Measurements from ENCODE around the gene KRT13. TPM values are rescaled to one million over a fixed set of nuclear protein-coding genes. Genes with fewer than 3 reads are reported as not detected.

The KRT13 gene
- total RNA-seq, 2 donors from 2014 or later, result not detected

DNA sequence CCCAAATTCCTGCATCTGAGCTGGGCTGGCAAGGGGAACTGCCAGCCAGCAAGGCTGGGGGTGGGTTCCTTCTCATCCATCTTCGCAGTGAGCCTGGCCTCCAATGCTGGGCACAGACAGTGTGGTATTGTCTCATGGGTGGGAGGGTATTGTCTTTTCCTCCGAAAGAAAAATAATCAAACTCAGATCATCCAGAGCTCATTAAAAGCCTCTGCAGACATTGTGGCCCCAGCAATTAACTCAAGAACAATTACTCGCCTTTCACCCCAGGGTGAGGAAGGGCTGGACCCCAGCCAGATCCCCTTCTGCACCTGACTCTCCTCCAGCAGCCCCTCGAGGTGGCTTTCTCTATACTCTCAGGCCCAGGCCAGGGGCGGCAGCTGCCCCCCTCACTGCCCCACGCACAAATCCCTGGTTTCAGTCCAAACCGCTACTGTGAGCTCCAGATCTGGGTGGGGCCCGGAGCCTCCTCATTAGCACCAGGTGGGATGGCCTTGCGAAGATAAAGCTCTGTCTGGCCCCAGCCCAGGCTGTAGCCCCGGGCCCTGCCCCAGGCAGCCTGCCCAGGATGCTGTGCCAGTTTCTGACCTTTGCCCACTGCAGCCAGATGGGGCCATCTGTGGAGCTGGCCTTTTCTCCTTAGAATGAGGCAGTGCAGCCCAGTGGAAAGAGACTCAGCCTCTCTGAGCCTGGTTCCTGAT lies 15.6 kb upstream of the KRT13 start:
- no peaks in the 10 kb centered on the region for H3K36me3 Mint-ChIP-seq (ENCODE audit: low read depth)
- H3K27ac Mint-ChIP-seq, result no peak overlapping the region
- peaks cover 6% of the 10 kb centered on the region for H3K4me1 Mint-ChIP-seq
- peaks cover 20% of the 10 kb centered on the region for H3K27me3 Mint-ChIP-seq
- H3K9me3 ChIP-seq (ENCODE audit: control insufficient read depth, low read length, poor library complexity, severe bottlenecking), result no peaks in the 10 kb centered on the region
- DNase-seq (no peak), ATAC-seq (no peak)
- H3K4me3 Mint-ChIP-seq, result no peak overlapping the region

DNA sequence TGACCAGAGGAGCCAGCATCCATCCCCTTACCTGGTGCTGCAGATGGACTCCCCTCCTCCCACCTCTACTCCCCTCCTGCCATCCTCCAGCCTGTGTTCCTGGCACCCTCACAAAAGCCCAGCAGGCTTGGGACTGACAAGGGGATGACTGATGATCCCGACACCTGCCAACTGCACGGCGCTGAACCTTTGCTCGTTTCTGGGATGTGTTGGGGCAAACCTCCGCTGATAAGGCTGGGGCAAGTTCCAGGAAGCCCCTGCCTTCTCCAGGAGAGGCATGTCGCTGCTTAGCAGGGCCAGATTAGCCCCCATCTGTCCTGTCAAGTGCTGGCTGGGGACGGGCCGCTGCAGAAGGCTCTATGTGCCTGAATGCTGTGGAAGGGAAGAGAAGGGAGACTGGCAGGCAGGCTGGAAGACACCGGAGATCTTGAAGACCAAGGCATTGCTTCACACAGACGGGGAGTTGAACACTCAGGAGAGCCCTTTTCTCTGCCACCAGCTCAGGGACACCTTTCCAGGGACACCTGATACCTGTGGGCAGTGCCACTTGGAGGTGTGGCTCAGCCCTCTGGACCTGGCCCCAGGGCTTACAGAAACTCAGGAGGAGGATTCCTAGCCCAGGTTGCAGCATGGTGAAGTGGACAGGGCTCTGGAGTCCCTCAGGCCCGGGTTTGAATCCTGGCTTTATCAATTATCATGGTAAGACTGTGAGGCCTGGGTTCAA lies 14.3 kb upstream of the KRT13 start:
- H3K36me3 Mint-ChIP-seq (ENCODE audit: low read depth), result no peaks in the 10 kb centered on the region
- no peak overlapping the region for H3K27ac Mint-ChIP-seq
- peaks cover 6% of the 10 kb centered on the region for H3K4me1 Mint-ChIP-seq
- H3K9me3 ChIP-seq (ENCODE audit: control insufficient read depth, low read length, poor library complexity, severe bottlenecking), result no peaks in the 10 kb centered on the region
- DNase-seq, result no peak
- no peak overlapping the region for H3K4me3 Mint-ChIP-seq
- no peak for ATAC-seq
- H3K27me3 Mint-ChIP-seq, result peaks cover 15% of the 10 kb centered on the region

DNA sequence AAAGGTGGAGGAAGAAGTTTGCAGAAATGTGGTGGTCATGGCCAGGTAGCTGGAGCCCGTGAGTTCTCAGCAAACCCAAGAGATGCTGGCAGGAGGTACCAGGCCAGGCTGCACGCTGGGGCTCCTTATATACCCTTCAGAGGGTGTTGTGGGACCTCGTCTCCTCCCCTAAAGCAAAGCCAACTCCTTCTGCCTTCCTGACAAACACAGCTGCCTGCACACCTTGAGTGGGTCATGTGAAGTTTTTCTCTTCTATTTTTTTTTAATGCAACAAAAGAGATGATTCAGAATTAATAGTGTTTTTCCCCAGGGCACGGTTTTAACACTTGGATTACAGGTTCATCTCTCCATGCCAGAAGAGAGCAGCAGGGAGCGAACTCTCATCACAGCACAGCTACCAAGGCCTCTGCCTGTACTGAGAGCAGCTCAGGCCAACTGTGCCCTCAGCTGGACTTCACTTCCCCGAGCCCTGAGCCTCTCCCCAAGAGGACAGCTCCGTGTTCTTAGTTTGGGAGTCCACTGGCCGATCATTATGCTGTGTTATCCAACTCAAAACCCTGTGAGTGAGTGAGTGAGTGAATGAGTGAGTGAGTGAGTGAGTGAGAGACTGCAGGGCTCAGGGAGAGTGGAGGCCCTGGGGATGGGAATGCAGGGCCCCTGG lies 13.5 kb upstream of the KRT13 start, which contains the start of gene KRT15:
KRT15 (minus strand) TSS at position 102 of the 661 bp plus-strand sequence; CDS start at position 39, 63 bp downstream.
- H3K9me3 ChIP-seq (ENCODE audit: control insufficient read depth, low read length, poor library complexity, severe bottlenecking), result no peaks in the 10 kb centered on the region
- no peak for DNase-seq
- ATAC-seq, result no peak
- Mint-ChIP-seq H3K27ac (no peak within 1 kb of the TSS), H3K4me1 (peaks cover 6% of the 10 kb centered on the region), H3K4me3 (no peak within 1 kb of the TSS), H3K36me3 (ENCODE audit: low read depth) (no peaks in the 10 kb centered on the region), H3K27me3 (peaks cover 15% of the 10 kb centered on the region)

DNA sequence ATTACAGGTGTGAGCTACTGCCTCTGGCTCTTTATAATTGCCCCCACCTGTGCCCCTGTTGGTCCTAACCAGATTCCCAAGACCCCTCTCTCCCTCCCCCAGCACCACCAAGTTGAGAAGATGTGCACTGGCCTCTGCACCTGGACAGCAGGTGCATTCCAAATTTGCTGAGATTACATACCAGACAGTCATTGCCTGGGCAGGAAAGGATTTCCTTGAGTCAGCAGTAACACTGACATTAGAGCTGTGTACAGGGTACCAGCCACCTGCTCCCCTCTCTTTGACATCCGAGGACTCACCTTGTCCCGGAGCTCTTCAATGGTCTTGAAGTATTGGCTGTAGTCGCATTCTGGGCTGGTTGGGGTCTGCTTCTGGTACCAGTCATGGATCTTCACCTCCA lies 12.6 kb upstream of the KRT13 start:
- no peaks in the 10 kb centered on the region for H3K9me3 ChIP-seq (ENCODE audit: control insufficient read depth, low read length, poor library complexity, severe bottlenecking)
- Mint-ChIP-seq H3K27ac (no peak overlapping the region), H3K4me3 (no peak overlapping the region), H3K27me3 (peaks cover 15% of the 10 kb centered on the region), H3K4me1 (peaks cover 6% of the 10 kb centered on the region), H3K36me3 (ENCODE audit: low read depth) (no peaks in the 10 kb centered on the region)
- ATAC-seq (no peak), DNase-seq (no peak)

DNA sequence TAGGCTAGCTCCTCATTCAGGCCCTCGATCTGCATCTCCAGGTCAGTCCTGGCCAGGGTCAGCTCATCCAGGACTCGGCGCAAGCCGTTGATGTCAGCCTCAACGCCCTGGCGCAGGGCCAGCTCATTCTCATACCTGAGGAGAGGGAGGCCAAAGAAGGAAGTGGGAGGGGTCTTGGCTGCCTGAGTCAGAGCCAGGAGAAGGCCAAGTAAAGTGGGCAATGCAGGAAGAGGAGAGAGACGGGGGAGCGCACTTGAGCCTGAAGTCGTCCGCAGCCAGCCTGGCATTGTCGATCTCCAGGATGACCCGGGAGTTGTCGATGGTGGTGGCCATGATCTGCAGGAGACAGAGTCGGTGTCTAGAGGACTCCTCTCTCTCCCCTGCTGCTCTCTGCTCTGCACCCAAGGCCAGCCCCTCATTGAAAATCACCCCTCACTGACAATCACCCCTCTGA lies 11.4 kb upstream of the KRT13 start:
- H3K27me3 Mint-ChIP-seq, result peaks cover 22% of the 10 kb centered on the region
- no peak for ATAC-seq
- DNase-seq, result no peak
- H3K4me3 Mint-ChIP-seq, result no peak overlapping the region
- H3K4me1 Mint-ChIP-seq, result peaks cover 10% of the 10 kb centered on the region
- H3K9me3 ChIP-seq (ENCODE audit: control insufficient read depth, low read length, poor library complexity, severe bottlenecking), result no peaks in the 10 kb centered on the region
- H3K27ac Mint-ChIP-seq, result no peak overlapping the region
- no peaks in the 10 kb centered on the region for H3K36me3 Mint-ChIP-seq (ENCODE audit: low read depth)

DNA sequence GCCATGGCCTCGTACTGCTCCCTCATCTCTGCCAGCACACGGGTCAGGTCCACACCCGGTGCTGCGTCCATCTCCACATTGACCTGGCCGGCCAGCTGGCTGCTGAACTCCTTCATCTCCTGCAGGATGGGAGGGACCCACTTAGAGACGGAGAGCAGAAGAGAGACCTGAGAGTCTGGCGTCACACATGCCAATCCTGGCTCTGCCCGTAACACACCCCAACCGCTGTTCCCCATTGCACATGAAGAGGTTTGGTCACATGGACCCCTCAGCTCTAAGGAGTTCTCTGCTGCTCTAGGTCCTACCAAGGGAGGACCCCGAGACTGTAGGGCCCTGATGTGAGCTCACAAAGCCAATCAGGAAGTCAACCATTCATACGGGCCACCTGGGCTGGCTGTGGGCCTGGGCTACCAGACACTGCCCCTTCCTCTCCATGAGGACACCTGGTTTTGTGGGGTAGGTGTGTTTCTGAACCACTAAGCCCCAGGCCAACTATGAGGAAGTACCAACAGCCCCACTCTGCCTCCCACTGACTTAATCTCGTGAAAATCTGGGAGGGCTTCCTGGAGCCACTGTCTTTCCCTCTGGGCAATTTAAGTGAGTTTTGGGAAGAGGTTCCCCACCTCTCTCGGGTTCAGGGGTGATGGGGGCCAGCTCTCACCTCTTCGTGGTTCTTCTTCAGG lies 10.9 kb upstream of the KRT13 start:
- DNase-seq (no peak), ATAC-seq (no peak)
- Mint-ChIP-seq H3K4me1 (peaks cover 10% of the 10 kb centered on the region), H3K36me3 (ENCODE audit: low read depth) (no peaks in the 10 kb centered on the region), H3K27me3 (peaks cover 22% of the 10 kb centered on the region), H3K4me3 (no peak overlapping the region), H3K27ac (no peak overlapping the region)
- no peaks in the 10 kb centered on the region for H3K9me3 ChIP-seq (ENCODE audit: control insufficient read depth, low read length, poor library complexity, severe bottlenecking)

DNA sequence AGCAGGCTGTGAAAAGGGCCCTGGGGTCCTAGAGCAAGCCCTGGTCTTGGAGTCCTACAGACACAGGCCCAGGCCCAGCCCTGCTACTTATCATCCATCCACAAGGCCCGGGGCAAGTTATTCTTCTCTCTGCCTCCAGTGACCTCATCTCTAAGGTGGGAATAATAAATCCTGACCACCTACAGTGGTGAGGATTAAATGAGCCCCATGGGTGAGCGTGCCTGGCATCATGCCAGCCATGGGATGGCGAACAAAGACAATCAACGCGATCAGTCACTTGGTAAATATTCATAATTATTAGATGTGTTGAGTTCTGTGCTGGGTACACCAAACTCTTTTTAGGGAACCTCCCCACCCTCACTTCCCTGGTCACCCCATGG lies 7.7 kb upstream of the KRT13 start:
- peaks cover 10% of the 10 kb centered on the region for H3K4me1 Mint-ChIP-seq
- H3K4me3 Mint-ChIP-seq, result no peak overlapping the region
- no peaks in the 10 kb centered on the region for H3K9me3 ChIP-seq (ENCODE audit: control insufficient read depth, low read length, poor library complexity, severe bottlenecking)
- ATAC-seq, result no peak
- no peaks in the 10 kb centered on the region for H3K36me3 Mint-ChIP-seq (ENCODE audit: low read depth)
- no peak overlapping the region for H3K27ac Mint-ChIP-seq
- H3K27me3 Mint-ChIP-seq, result peaks cover 16% of the 10 kb centered on the region
- no peak for DNase-seq

DNA sequence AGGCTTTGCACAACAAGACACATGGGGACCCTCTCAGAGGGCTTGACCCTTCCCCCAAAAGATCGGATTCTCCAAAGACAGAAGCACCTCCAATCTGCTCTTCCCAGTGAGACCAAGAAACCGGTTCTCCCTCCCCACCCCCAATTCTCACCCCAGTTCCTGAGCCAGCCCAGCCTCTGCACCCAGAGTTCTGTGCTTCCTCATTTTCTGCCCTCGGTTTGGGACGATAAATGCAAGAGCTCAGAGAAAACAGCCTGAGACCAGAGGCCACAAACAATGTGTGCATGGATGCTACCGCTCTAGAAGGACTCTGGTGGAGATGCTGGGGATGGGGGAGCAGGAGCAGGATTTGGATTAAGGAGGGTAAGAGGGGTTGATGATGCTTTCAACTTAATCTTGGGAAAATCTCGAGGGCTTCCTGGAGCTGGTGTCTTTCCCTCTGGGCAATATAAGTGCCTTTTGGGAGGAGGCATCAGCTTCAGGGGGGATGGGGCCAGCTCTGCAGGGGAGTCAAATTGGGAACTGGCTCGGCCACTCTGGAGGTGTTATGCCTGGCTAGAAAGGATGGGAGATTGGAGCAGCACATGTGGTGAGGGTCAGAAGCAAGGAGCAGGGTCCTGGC lies 7.2 kb upstream of the KRT13 start:
- H3K9me3 ChIP-seq (ENCODE audit: control insufficient read depth, low read length, poor library complexity, severe bottlenecking), result no peaks in the 10 kb centered on the region
- ATAC-seq, result no peak
- Mint-ChIP-seq H3K4me3 (no peak overlapping the region), H3K27ac (no peak overlapping the region), H3K4me1 (peaks cover 10% of the 10 kb centered on the region), H3K36me3 (ENCODE audit: low read depth) (no peaks in the 10 kb centered on the region), H3K27me3 (peaks cover 16% of the 10 kb centered on the region)
- DNase-seq, result no peak

DNA sequence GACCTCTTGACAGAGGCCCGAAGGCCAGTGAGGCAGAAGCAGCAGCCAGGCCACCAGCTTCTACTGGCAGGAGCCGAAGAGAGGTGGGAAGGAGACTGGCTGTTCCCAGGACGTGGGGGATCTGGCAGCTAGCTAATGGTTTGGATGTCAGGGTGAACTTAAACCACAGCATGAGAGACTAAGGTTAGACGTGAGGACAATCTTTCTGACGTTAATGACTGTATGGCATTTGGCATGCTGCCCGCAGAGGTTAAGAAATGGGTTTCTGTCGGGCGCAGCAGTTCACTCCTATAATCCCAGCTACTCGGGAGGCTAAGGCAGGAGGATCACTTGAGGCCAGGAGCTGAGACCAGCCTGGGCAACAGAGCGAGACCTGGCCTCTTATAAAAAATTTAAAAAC lies 6.3 kb upstream of the KRT13 start:
- no peak for DNase-seq
- no peak for ATAC-seq
- no peaks in the 10 kb centered on the region for H3K36me3 Mint-ChIP-seq (ENCODE audit: low read depth)
- H3K4me3 Mint-ChIP-seq, result no peak overlapping the region
- peaks cover 14% of the 10 kb centered on the region for H3K27me3 Mint-ChIP-seq
- H3K4me1 Mint-ChIP-seq, result peaks cover 7% of the 10 kb centered on the region
- H3K9me3 ChIP-seq (ENCODE audit: control insufficient read depth, low read length, poor library complexity, severe bottlenecking), result no peaks in the 10 kb centered on the region
- no peak overlapping the region for H3K27ac Mint-ChIP-seq

DNA sequence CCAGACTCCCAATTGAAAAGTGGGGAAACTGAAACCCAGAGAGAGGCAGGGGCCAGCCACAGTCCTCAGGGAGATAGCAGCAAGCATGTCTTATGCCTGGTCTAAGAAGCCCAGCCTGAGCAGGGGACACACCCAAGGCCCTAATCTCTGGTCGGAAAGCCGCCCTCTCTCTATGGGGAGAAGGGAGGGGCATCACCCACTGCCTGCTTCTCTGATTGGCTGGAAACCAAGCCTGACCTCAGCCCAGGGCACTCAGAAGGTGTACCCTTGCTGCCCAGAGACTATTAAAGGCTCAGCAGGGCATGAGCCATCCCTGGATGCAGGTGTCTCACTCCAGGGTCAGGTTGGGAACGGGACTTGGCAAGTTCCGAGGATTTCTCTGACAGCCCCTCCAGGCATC lies 5.7 kb upstream of the KRT13 start:
- H3K27ac Mint-ChIP-seq, result no peak overlapping the region
- no peak for DNase-seq
- H3K27me3 Mint-ChIP-seq, result peaks cover 8% of the 10 kb centered on the region
- peaks cover 6% of the 10 kb centered on the region for H3K4me1 Mint-ChIP-seq
- H3K36me3 Mint-ChIP-seq (ENCODE audit: low read depth), result no peaks in the 10 kb centered on the region
- H3K4me3 Mint-ChIP-seq, result no peak overlapping the region
- no peak for ATAC-seq
- no peaks in the 10 kb centered on the region for H3K9me3 ChIP-seq (ENCODE audit: control insufficient read depth, low read length, poor library complexity, severe bottlenecking)

DNA sequence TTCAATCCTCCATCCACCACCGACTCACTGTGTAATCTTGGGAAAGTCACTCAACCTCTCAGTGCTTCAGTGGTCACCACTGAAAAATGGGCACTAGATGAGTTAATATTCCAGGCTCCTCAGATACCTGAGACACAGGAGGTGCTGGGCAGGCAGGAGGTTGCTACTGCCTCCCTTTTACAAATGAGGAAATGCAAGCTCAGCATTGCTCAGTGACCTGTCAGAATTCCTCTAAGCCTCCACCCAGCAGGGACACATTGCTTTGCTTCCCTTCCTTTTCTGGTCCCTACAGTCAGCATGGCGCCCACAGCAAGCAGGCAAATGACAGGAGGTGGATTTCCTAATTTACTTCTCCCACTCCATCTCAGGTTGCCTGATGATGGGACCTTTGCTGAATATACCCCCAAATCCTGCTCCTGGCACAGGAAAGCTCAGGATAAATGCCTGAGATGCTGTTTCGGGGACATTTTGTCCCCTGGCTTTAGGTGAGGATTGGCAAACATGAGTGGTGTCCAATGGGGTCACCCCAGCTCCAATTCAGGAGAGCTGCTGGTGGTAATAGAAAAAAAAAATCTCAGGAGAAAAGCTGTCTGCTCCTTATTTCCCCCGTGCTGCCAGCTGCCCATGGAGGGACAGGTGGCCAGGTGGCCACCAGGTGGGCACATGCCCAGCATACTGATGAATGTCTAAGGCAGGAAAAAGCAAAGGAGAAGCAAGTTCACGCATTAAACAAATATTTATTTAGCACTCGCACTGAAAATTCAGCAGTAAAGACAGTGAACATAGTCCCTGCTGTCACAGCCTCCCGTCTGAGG lies 5.0 kb upstream of the KRT13 start:
- Mint-ChIP-seq H3K4me1 (peaks cover 4% of the 10 kb centered on the region), H3K27ac (no peak overlapping the region)
- no peak for ATAC-seq

DNA sequence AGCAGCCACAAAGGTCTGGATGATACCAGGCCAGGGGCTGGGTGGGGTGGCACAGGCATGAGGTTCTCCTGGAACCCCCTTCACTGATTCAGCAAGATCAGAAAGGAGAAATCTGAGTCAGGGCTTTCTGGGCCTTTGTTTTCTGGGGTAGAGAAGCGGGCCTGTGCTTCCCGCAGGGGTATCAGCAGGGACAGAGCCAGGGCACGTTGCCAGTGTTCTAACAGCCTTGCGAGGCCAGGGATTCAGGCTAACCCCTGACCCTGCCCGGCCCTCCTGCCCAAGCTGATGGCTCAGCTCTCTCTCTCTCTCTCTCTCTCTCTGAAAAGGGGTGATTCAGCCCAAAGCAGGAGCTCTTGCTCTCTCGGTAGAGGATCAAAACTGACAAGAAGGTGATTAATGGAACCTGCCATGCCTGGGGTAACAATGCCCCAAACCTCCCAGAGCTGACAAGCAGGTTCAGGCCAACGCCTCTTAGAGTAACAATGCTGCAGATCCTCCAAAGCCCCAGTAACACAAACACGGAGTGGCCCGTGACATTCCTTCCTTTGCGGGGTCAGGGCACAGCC lies 2.0 kb upstream of the KRT13 start:
- no peak overlapping the region for H3K4me3 Mint-ChIP-seq

More for the DNA sequence above, 5.0 kb upstream of the KRT13 start:
- no peaks in the 10 kb centered on the region for H3K36me3 Mint-ChIP-seq (ENCODE audit: low read depth)
- H3K27me3 Mint-ChIP-seq, result peaks cover 7% of the 10 kb centered on the region
- no peak for DNase-seq
- no peaks in the 10 kb centered on the region for H3K9me3 ChIP-seq (ENCODE audit: control insufficient read depth, low read length, poor library complexity, severe bottlenecking)
- no peak overlapping the region for H3K4me3 Mint-ChIP-seq

More for the DNA sequence above, 2.0 kb upstream of the KRT13 start:
- H3K9me3 ChIP-seq (ENCODE audit: control insufficient read depth, low read length, poor library complexity, severe bottlenecking), result no peaks in the 10 kb centered on the region
- peaks cover 1% of the 10 kb centered on the region for H3K27me3 Mint-ChIP-seq
- no peak overlapping the region for H3K27ac Mint-ChIP-seq
- H3K4me1 Mint-ChIP-seq, result no peaks in the 10 kb centered on the region
- no peak for DNase-seq
- no peaks in the 10 kb centered on the region for H3K36me3 Mint-ChIP-seq (ENCODE audit: low read depth)
- no peak for ATAC-seq

Data from T-helper 17 cell (primary cell).